ENCODE results near the gene PLEKHM2.

DNA sequence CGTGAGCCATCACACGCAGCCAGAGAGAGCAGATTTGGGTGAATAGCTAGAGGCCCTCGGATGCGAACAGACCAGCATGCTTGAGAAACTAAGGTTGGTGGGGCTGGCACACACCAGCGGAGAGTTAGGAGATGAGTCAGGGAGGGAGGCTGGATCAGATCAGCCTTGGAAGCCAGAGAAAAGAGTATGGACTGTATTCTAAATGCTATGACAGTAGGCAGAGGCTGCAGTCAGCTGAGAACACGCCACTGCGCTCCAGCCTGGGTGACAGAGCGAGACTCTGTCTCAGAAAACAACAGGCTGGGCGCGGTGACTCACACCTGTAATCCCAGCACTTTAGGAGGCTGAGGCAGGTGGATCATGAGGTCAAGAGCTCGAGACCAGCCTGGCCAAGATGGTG lies 4.0 kb upstream of the PLEKHM2 start:
- TF ChIP-seq, protein P1, sequence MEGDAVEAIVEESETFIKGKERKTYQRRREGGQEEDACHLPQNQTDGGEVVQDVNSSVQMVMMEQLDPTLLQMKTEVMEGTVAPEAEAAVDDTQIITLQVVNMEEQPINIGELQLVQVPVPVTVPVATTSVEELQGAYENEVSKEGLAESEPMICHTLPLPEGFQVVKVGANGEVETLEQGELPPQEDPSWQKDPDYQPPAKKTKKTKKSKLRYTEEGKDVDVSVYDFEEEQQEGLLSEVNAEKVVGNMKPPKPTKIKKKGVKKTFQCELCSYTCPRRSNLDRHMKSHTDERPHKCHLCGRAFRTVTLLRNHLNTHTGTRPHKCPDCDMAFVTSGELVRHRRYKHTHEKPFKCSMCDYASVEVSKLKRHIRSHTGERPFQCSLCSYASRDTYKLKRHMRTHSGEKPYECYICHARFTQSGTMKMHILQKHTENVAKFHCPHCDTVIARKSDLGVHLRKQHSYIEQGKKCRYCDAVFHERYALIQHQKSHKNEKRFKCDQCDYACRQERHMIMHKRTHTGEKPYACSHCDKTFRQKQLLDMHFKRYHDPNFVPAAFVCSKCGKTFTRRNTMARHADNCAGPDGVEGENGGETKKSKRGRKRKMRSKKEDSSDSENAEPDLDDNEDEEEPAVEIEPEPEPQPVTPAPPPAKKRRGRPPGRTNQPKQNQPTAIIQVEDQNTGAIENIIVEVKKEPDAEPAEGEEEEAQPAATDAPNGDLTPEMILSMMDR (optimal IDR thresholded peaks at IDR 0.05 in 1 of 3, IDR thresholded peaks at IDR 0.05 in 1 of 3, conservative IDR thresholded peaks at IDR 0.05 in 1 of 3; ENCODE audit: extremely low read depth in 1 of 3, insufficient read depth in 2 of 3, low read length in 3 of 3), result no peak
- TF ChIP-seq EZH2 (IDR thresholded peaks at IDR 0.05; ENCODE audit: low read length), result no peak

Measured in keratinocyte (primary cell).